Dermis microvascular lymphatic vessel endothelial cell (primary cell): ENCODE data around the gene KRTAP5-7. TPM values are rescaled to one million over a fixed set of nuclear protein-coding genes. Genes with fewer than 3 reads are reported as not detected.

Source experiments
- total RNA-seq: library from RNA; depleted of rRNA; stranded (reverse); fragments of >200 nt; gene quantifications from 2 replicates; pipeline ENCODE4 v1.2.1, GENCODE V29; 2014

Gene KRTAP5-7
- total RNA-seq, 1 donor from 2014 or later, result not detected

Other genes starting within 250 kb of the KRTAP5-7 start
- gene DHCR7, start 78.9 kb upstream of the KRTAP5-7 start, total RNA-seq, result 42.6 and 57.5 TPM in 2 replicates
- gene NADSYN1, start 74.1 kb upstream of the KRTAP5-7 start, total RNA-seq, result 60.5 and 88.1 TPM in 2 replicates
- gene KRTAP5-8, start 10.8 kb downstream of the KRTAP5-7 start, total RNA-seq, result not detected in 2 replicates
- not detected in 2 replicates for gene KRTAP5-9, start 21.2 kb downstream of the KRTAP5-7 start, total RNA-seq
- gene KRTAP5-10, start 38.3 kb downstream of the KRTAP5-7 start, total RNA-seq, result not detected in 2 replicates
- gene KRTAP5-11, start 55.6 kb downstream of the KRTAP5-7 start, total RNA-seq, result not detected in 2 replicates